SU-DHL-6 (cell line): Measurements from ENCODE around the gene NTNG1.

ENCODE experiments used
- H2AFZ ChIP-seq: fragments of 200-600 bp; sonication (generic); 2 replicates; pipeline ENCODE4 v1.6.1; 2014; ENCODE audit warnings: low read depth, mild to moderate bottlenecking, moderate library complexity, mixed read lengths, antibody characterized with exemption, low read length; ENCODE audit not compliant: severe bottlenecking
- H3F3A ChIP-seq: fragments of 200-600 bp; shearing (Covaris generic); 2 replicates; pipeline ENCODE4 v1.6.0; 2016; ENCODE audit warnings: antibody characterized with exemption, mild to moderate bottlenecking; ENCODE audit not compliant: insufficient read depth
- H3K27ac ChIP-seq: fragments of 200-600 bp; sonication (generic); 2 replicates; pipeline ENCODE4 v1.5.1; 2016; ENCODE audit warnings: low read depth, mild to moderate bottlenecking, low read length, moderate library complexity, mixed read lengths
- H3K27me3 ChIP-seq: fragments of 200-600 bp; sonication (generic), shearing (Covaris generic); 2 replicates; pipeline ENCODE4 v1.6.0; 2014; ENCODE audit warnings: mild to moderate bottlenecking, low read length
- H3K36me3 ChIP-seq: fragments of 200-600 bp; sonication (generic); 2 replicates; pipeline ENCODE4 v1.6.1; 2014; ENCODE audit warnings: mild to moderate bottlenecking, low read length, mixed read lengths
- H3K4me2 ChIP-seq: fragments of 300-600, 200-600 bp; shearing (Covaris generic), sonication (generic); 2 replicates; pipeline ENCODE4 v1.6.0; 2014; ENCODE audit warnings: low read length, low read depth, mild to moderate bottlenecking; ENCODE audit not compliant: poor library complexity, severe bottlenecking
- H3K4me3 ChIP-seq: fragments of 200-600 bp; sonication (generic); 2 replicates; pipeline ENCODE4 v1.5.1; 2014; ENCODE audit warnings: antibody characterized with exemption, low read length, mild to moderate bottlenecking, mixed read lengths; ENCODE audit not compliant: insufficient read depth, poor library complexity, severe bottlenecking
- H3K79me2 ChIP-seq: fragments of 200-600 bp; sonication (generic); 2 replicates; pipeline ENCODE4 v1.6.1; 2014; ENCODE audit warnings: mild to moderate bottlenecking, low read length, moderate library complexity; ENCODE audit not compliant: insufficient read depth
- H3K9ac ChIP-seq: fragments of 200-600 bp; sonication (generic); 2 replicates; pipeline ENCODE4 v1.7.0; 2014; ENCODE audit warnings: mild to moderate bottlenecking, low read length
- H3K9me2 ChIP-seq: fragments of 200-600 bp; sonication (generic); replicated peaks from 2 replicates; pipeline ENCODE4 v1.6.1; 2014; ENCODE audit warnings: low read length; ENCODE audit not compliant: insufficient read depth
- H3K9me3 ChIP-seq: fragments of 200-600 bp; sonication (generic); 2 replicates; pipeline ENCODE4 v1.6.1; 2014; ENCODE audit warnings: low read length, mixed read lengths; ENCODE audit not compliant: insufficient read depth
- H4K20me1 ChIP-seq: fragments of 200-600 bp; sonication (generic); 2 replicates; pipeline ENCODE4 v1.6.1; 2014; ENCODE audit warnings: low read depth, mild to moderate bottlenecking, antibody characterized with exemption, low read length, moderate library complexity, mixed read lengths
- CTCF ChIP-seq: fragments of 200-600 bp; sonication (generic); IDR thresholded peaks from one replicate; pipeline ENCODE4 v1.5.1; 2017; ENCODE audit warnings: antibody characterized with exemption, mild to moderate bottlenecking, low read length, moderate library complexity; ENCODE audit not compliant: insufficient read depth, poor library complexity, severe bottlenecking
- EZH2phosphoT487 ChIP-seq: fragments of 200-600 bp; sonication (generic), shearing (Covaris generic); conservative IDR thresholded peaks from 2 replicates; pipeline ENCODE4 v1.6.1; 2018; ENCODE audit warnings: mild to moderate bottlenecking, antibody characterized with exemption, low read length, moderate library complexity, mixed read lengths

Gene NTNG1

DNA sequence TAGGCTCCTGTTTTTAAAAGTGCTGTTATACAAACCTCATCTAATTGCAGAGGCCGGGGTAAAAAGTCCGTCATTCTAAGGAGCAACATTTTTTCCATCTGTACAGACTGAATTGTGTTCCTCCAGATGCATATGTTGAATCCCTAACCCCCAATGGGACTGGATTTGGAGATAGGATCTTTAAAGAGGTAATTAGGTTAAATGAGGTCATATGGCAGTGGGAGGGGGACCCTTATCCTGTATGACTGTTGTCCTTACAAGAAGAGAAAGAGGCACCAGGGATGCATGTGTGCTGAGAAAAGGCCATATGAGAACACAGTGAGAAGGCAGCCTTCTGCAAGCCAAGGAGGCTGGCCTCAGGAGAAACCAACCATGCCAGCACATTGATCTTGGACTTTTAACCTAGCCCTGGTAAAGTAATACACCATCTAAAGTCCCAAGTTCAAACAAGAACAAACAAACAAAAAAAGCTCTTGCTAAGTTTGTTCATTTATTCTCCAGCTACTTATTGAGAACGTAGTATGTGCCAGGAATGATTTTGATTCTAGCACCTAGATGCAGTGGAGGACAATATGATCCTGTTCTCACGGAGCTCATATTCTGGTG, 352.4 kb downstream of the NTNG1 start:
- no peaks in the 10 kb centered on the region for H3K9me3 ChIP-seq
- no peaks in the 10 kb centered on the region for H3K9me2 ChIP-seq
- H3K79me2 ChIP-seq = no peaks in the 10 kb centered on the region
- no peaks in the 10 kb centered on the region for H3K27me3 ChIP-seq
- no peak overlapping the region for H2AFZ ChIP-seq
- no peaks in the 10 kb centered on the region for H3F3A ChIP-seq
- no peaks in the 10 kb centered on the region for H4K20me1 ChIP-seq
- TF ChIP-seq CTCF (no peak), EZH2phosphoT487 (no peak)
- no peak overlapping the region for H3K9ac ChIP-seq
- no peak overlapping the region for H3K4me3 ChIP-seq
- no peak overlapping the region for H3K4me2 ChIP-seq
- no peak overlapping the region for H3K27ac ChIP-seq
- no peaks in the 10 kb centered on the region for H3K36me3 ChIP-seq

- no peak overlapping the region for H3K4me3 ChIP-seq
- H3K9me2 ChIP-seq = no peaks in the 10 kb centered on the region
- H3K9ac ChIP-seq = no peak overlapping the region
- no peaks in the 10 kb centered on the region for H3K79me2 ChIP-seq
- H3F3A ChIP-seq = no peaks in the 10 kb centered on the region
- TF ChIP-seq EZH2phosphoT487 (no peak), CTCF (no peak)
- H3K27ac ChIP-seq = no peak overlapping the region
- H3K4me2 ChIP-seq = no peak overlapping the region
- no peaks in the 10 kb centered on the region for H3K36me3 ChIP-seq
- H3K9me3 ChIP-seq = no peaks in the 10 kb centered on the region
- no peak overlapping the region for H2AFZ ChIP-seq
- no peaks in the 10 kb centered on the region for H4K20me1 ChIP-seq
- H3K27me3 ChIP-seq = no peaks in the 10 kb centered on the region
These were observed 353.2 kb downstream of the NTNG1 start for GRCh38 chr1:107494061-107494460.

GRCh38 chr1:107496002-107496401, 355.2 kb downstream of the NTNG1 start:
- H3F3A ChIP-seq = no peaks in the 10 kb centered on the region
- no peaks in the 10 kb centered on the region for H3K9me2 ChIP-seq
- TF ChIP-seq CTCF (no peak), EZH2phosphoT487 (no peak)
- no peaks in the 10 kb centered on the region for H3K9me3 ChIP-seq
- H3K36me3 ChIP-seq = no peaks in the 10 kb centered on the region
- no peak overlapping the region for H3K27ac ChIP-seq
- H3K9ac ChIP-seq = no peak overlapping the region
- no peak overlapping the region for H3K4me3 ChIP-seq
- no peaks in the 10 kb centered on the region for H3K27me3 ChIP-seq
- H2AFZ ChIP-seq = no peak overlapping the region
- no peaks in the 10 kb centered on the region for H4K20me1 ChIP-seq
- no peak overlapping the region for H3K4me2 ChIP-seq
- H3K79me2 ChIP-seq = no peaks in the 10 kb centered on the region
